ENCODE data around the gene NKAIN4. TPM values are rescaled to one million over a fixed set of nuclear protein-coding genes. Genes with fewer than 3 reads are reported as not detected.

NKAIN4 gene
- total RNA-seq, 1 experiment from 2014 or later = not detected

- no peak overlapping the region for H3K27ac ChIP-seq (ENCODE audit: low read depth, low read length, poor library complexity, severe bottlenecking)
- no peak for DNase-seq (ENCODE audit: low spot score)
- CTCF ChIA-PET = no interaction called here
- H3K4me3 ChIP-seq (ENCODE audit: low read depth, low read length, poor library complexity, severe bottlenecking) = no peak overlapping the region
- no peak for TF ChIP-seq CTCF (conservative IDR thresholded peaks at IDR 0.05; ENCODE audit: low read depth, low read length)
- TF ChIP-seq EZH2 (IDR thresholded peaks at IDR 0.05; ENCODE audit: borderline replicate concordance, low read depth, low read length, poor library complexity, severe bottlenecking) = no peak
- BruUV-seq (replicated peaks) = no TSS peak
- no peaks in the 10 kb centered on the region for H3K4me1 ChIP-seq (ENCODE audit: insufficient read depth, low read length, poor library complexity, severe bottlenecking)
- H3K36me3 ChIP-seq (ENCODE audit: insufficient read depth, low read length, poor library complexity, severe bottlenecking) = no peaks in the 10 kb centered on the region
- POLR2A ChIA-PET (ENCODE audit: low non-redundant PET) = no interaction called here
- intact Hi-C loops (cut with micrococcal nuclease; ENCODE audit: unreplicated experiment) = no loop called here
- H3K9me3 ChIP-seq (ENCODE audit: low read depth, low read length, poor library complexity, severe bottlenecking) = no peaks in the 10 kb centered on the region
- H3K27me3 ChIP-seq (replicated peaks; ENCODE audit: insufficient read depth, low read depth, low read length, poor library complexity) = peaks cover 60% of the 10 kb centered on the region
Observed at GRCh38 chr20:63265891-63266515, 11.7 kb upstream of the NKAIN4 start.

GRCh38 chr20:63264519-63264918 is 10.3 kb upstream of the NKAIN4 start:
- no peak for DNase-seq (ENCODE audit: low spot score)
- Histone ChIP-seq H3K27me3 (replicated peaks; ENCODE audit: insufficient read depth, low read depth, low read length, poor library complexity) (peaks cover 60% of the 10 kb centered on the region), H3K36me3 (ENCODE audit: insufficient read depth, low read length, poor library complexity, severe bottlenecking) (no peaks in the 10 kb centered on the region), H3K9me3 (ENCODE audit: low read depth, low read length, poor library complexity, severe bottlenecking) (no peaks in the 10 kb centered on the region), H3K27ac (ENCODE audit: low read depth, low read length, poor library complexity, severe bottlenecking) (no peak overlapping the region), H3K4me3 (ENCODE audit: low read depth, low read length, poor library complexity, severe bottlenecking) (no peak overlapping the region), H3K4me1 (ENCODE audit: insufficient read depth, low read length, poor library complexity, severe bottlenecking) (no peaks in the 10 kb centered on the region)
- intact Hi-C loops (cut with micrococcal nuclease; ENCODE audit: unreplicated experiment) = no loop called here
- ChIA-PET CTCF (no interaction called here), POLR2A (ENCODE audit: low non-redundant PET) (no interaction called here)
- no TSS peak for BruUV-seq (replicated peaks)
- TF ChIP-seq CTCF (conservative IDR thresholded peaks at IDR 0.05; ENCODE audit: low read depth, low read length) = no peak

- TF ChIP-seq CTCF (conservative IDR thresholded peaks at IDR 0.05; ENCODE audit: low read depth, low read length) (no peak), EZH2 (IDR thresholded peaks at IDR 0.05; ENCODE audit: borderline replicate concordance, low read depth, low read length, poor library complexity, severe bottlenecking) (no peak)
- CTCF ChIA-PET = no interaction called here
- no peaks in the 10 kb centered on the region for H3K36me3 ChIP-seq (ENCODE audit: insufficient read depth, low read length, poor library complexity, severe bottlenecking)
- POLR2A ChIA-PET (ENCODE audit: low non-redundant PET) = no interaction called here
- no peak overlapping the region for H3K27ac ChIP-seq (ENCODE audit: low read depth, low read length, poor library complexity, severe bottlenecking)
- no TSS peak for BruUV-seq (replicated peaks)
- no peak for DNase-seq (ENCODE audit: low spot score)
- intact Hi-C loops (cut with micrococcal nuclease; ENCODE audit: unreplicated experiment) = no loop called here
- H3K4me3 ChIP-seq (ENCODE audit: low read depth, low read length, poor library complexity, severe bottlenecking) = no peak overlapping the region
- H3K9me3 ChIP-seq (ENCODE audit: low read depth, low read length, poor library complexity, severe bottlenecking) = no peaks in the 10 kb centered on the region
- peaks cover 60% of the 10 kb centered on the region for H3K27me3 ChIP-seq (replicated peaks; ENCODE audit: insufficient read depth, low read depth, low read length, poor library complexity)
- H3K4me1 ChIP-seq (ENCODE audit: insufficient read depth, low read length, poor library complexity, severe bottlenecking) = no peaks in the 10 kb centered on the region
Observed at GRCh38 chr20:63264000-63264399, 9.7 kb upstream of the NKAIN4 start.

All from A673 (cell line).